SK-N-MC (cell line): ENCODE data around the gene IFI44.

Experiments
- EZH2 ChIP-seq: fragments of 200-600 bp; sonication (generic); IDR thresholded peaks from one replicate; pipeline ENCODE4 v1.6.1; 2017; ENCODE audit warnings: antibody characterized with exemption
- POLR2AphosphoS5 ChIP-seq: IDR thresholded peaks from 2 replicates; pipeline ENCODE4 v1.6.1; 2012; ENCODE audit warnings: mild to moderate bottlenecking, low read depth, low read length, borderline replicate concordance

GRCh38 chr1:78681265-78681664 lies 31.6 kb downstream of the IFI44 start:
- TF ChIP-seq EZH2 = no peak
- no peak for TF ChIP-seq POLR2AphosphoS5
